CD14-positive monocyte (primary cell): Measurements from ENCODE around the gene LAMB1. TPM values are rescaled to one million over a fixed set of nuclear protein-coding genes. Genes with fewer than 3 reads are reported as not detected.

Experiments
- DNase-seq, 3 donors: peaks; one replicate each; pipeline ENCODE4 v3.0.0-alpha.2; 2011 to 2022
- H2AFZ ChIP-seq: 2 replicates; pipeline ENCODE4 v1.6.0; 2012; ENCODE audit warnings: mild to moderate bottlenecking, low read depth, low read length, inconsistent platforms; ENCODE audit not compliant: insufficient read depth, poor library complexity, severe bottlenecking
- H3K27ac ChIP-seq, 2 donors: 1 replicate in 1 of 2; 2 replicates in 1 of 2; pipeline ENCODE4 v1.5.1; 2012 to 2013; ENCODE audit warnings: low read length in 2 of 2, control low read depth in 1 of 2, inconsistent platforms in 1 of 2, low read depth in 1 of 2, mild to moderate bottlenecking in 1 of 2
- H3K27me3 ChIP-seq, 2 donors: one replicate each; pipeline versions ENCODE4 v1.6.0 to v1.6.1; 2011 to 2013; ENCODE audit warnings: low read length in 2 of 2; ENCODE audit not compliant: control insufficient read depth in 2 of 2, insufficient read depth in 2 of 2
- H3K36me3 ChIP-seq, 2 donors: replicated peaks in 1 of 2; 1 replicate in 1 of 2; 2 replicates in 1 of 2; pipeline versions ENCODE4 v1.5.1 to v1.6.1; 2012 to 2013; ENCODE audit warnings: low read length in 2 of 2, control low read depth in 1 of 2, inconsistent platforms in 1 of 2, mild to moderate bottlenecking in 1 of 2; ENCODE audit not compliant: insufficient read depth in 2 of 2, control insufficient read depth in 1 of 2
- H3K4me1 ChIP-seq, 2 donors: 1 replicate in 1 of 2; 2 replicates in 1 of 2; pipeline versions ENCODE4 v1.5.1 to v1.6.1; 2012 to 2013; ENCODE audit warnings: low read length in 2 of 2, control low read depth in 1 of 2, inconsistent platforms in 1 of 2, mild to moderate bottlenecking in 1 of 2, moderate library complexity in 1 of 2; ENCODE audit not compliant: insufficient read depth in 2 of 2, control insufficient read depth in 1 of 2
- H3K4me2 ChIP-seq: replicated peaks from 2 replicates; pipeline ENCODE3; 2012; ENCODE audit warnings: low read length, moderate library complexity, mild to moderate bottlenecking; ENCODE audit not compliant: poor library complexity, severe bottlenecking; ENCODE audit errors: extremely low read depth
- H3K4me3 ChIP-seq, 3 experiments: fragments of 200-600 bp in 1 of 3; sonication (generic) in 1 of 3; replicated peaks in 1 of 3; 1 replicate in 2 of 3; 2 replicates in 1 of 3; pipeline ENCODE4 v1.5.1; 2011 to 2013; ENCODE audit warnings: low read length in 3 of 3, mild to moderate bottlenecking in 3 of 3, control low read depth in 2 of 3, low read depth in 2 of 3, inconsistent platforms in 1 of 3, moderate library complexity in 1 of 3
- H3K79me2 ChIP-seq: 2 replicates; pipeline ENCODE4 v1.6.0; 2012; ENCODE audit warnings: mild to moderate bottlenecking, control low read depth, inconsistent platforms, low read length, moderate library complexity; ENCODE audit not compliant: insufficient read depth
- H3K9ac ChIP-seq: 2 replicates; pipeline ENCODE4 v1.6.0; 2017; ENCODE audit warnings: low read length, mild to moderate bottlenecking; ENCODE audit not compliant: insufficient read depth, poor library complexity, severe bottlenecking
- H3K9me3 ChIP-seq, 2 donors: replicated peaks in 1 of 2; 1 replicate in 1 of 2; 2 replicates in 1 of 2; pipeline versions ENCODE4 v1.5.1 to v1.6.1; 2012 to 2013; ENCODE audit warnings: low read length in 2 of 2, control low read depth in 1 of 2; ENCODE audit not compliant: control insufficient read depth in 1 of 2, insufficient read depth in 1 of 2
- H4K20me1 ChIP-seq: 2 replicates; pipeline ENCODE4 v1.6.0; 2012; ENCODE audit warnings: mild to moderate bottlenecking, low read length, control low read depth, moderate library complexity; ENCODE audit not compliant: insufficient read depth
- H3K27ac Mint-ChIP-seq, 7 donors: one replicate each; pipeline ENCODE4 v1.8.0; 2020; ENCODE audit warnings: mild to moderate bottlenecking in 7 of 7, mixed read lengths in 7 of 7, moderate library complexity in 6 of 7, inconsistent platforms in 2 of 7
- H3K27me3 Mint-ChIP-seq, 3 donors: one replicate each; pipeline ENCODE4 v1.8.0; 2021 to 2022; ENCODE audit warnings: low read depth in 3 of 3, mild to moderate bottlenecking in 3 of 3, mixed read lengths in 3 of 3, moderate library complexity in 3 of 3, inconsistent platforms in 1 of 3
- H3K36me3 Mint-ChIP-seq, 2 donors: one replicate each; pipeline ENCODE4 v1.8.0; 2020; ENCODE audit warnings: mixed read lengths in 2 of 2, inconsistent platforms in 1 of 2, mild to moderate bottlenecking in 1 of 2
- H3K4me1 Mint-ChIP-seq: one replicate; pipeline ENCODE4 v1.8.0; 2020; ENCODE audit warnings: mild to moderate bottlenecking, mixed read lengths
- H3K4me3 Mint-ChIP-seq, 2 donors: one replicate each; pipeline ENCODE4 v1.8.0; 2020; ENCODE audit warnings: mild to moderate bottlenecking in 2 of 2, mixed read lengths in 2 of 2, moderate library complexity in 1 of 2
- H3K9me3 Mint-ChIP-seq, 7 donors: one replicate each; pipeline ENCODE4 v1.8.0; 2020 to 2022; ENCODE audit warnings: mixed read lengths in 7 of 7, mild to moderate bottlenecking in 6 of 7, moderate library complexity in 6 of 7, inconsistent platforms in 2 of 7
- CTCF ChIP-seq: fragments of 200-600 bp; IDR thresholded peaks from one replicate; pipeline ENCODE4 v1.8.0; 2022; ENCODE audit warnings: antibody characterized with exemption, mild to moderate bottlenecking
- WGBS: methylation state at CpG from one replicate; pipeline ENCODE4 v1.1.5; 2013; ENCODE audit warnings: missing lambda C conversion rate; ENCODE audit not compliant: insufficient coverage; 5-methylcytosine and 5-hydroxymethylcytosine counted together
- intact Hi-C, 2 donors: fragments of 100-400 bp; cut with micrococcal nuclease; formaldehyde crosslinking; loops; one replicate each; pipeline versions ENCODE4 v1.15.0 to v1.15.1; 2023
- polyA plus RNA-seq, 3 donors: library from polyadenylated mRNA; depleted of rRNA in 1 of 3; unstranded in 2 of 3; stranded (reverse) in 1 of 3; fragments of 300-500 nt in 2 of 3; fragments of >200 nt in 1 of 3; fragmentation: Illumina TruSeq in 2 of 3; gene quantifications; 1 replicate in 2 of 3; 2 replicates in 1 of 3; pipeline ENCODE4 v1.2.3, GENCODE V29; 2012 to 2021

Gene LAMB1
- polyA plus RNA-seq, 3 donors: 0.42 TPM; not detected in 2

- Mint-ChIP-seq H3K9me3 (peaks cover 0 to 2% (median 0%) of the 10 kb centered on the region in 7 donors), H3K27ac (peak overlapping the region in 5 of 7 donors; percentile 3 to 66 (median 15)), H3K36me3 (peaks cover 62 to 70% of the 10 kb centered on the region in 2 donors), H3K4me1 (peaks cover 36% of the 10 kb centered on the region), H3K27me3 (no peaks in the 10 kb centered on the region), H3K4me3 (no peak overlapping the region)
- Histone ChIP-seq H3K36me3 (peaks cover 49 to 66% of the 10 kb centered on the region in 2 donors), H3K4me3 (no peak overlapping the region), H3K9ac (no peak overlapping the region), H3K79me2 (peaks cover 39% of the 10 kb centered on the region), H3K27me3 (no peaks in the 10 kb centered on the region), H3K27ac (peak overlapping the region in 1 of 2 donors; percentile 21), H3K4me2 (no peak overlapping the region), H4K20me1 (peaks cover 9% of the 10 kb centered on the region), H3K4me1 (peaks cover 22 to 36% of the 10 kb centered on the region in 2 donors), H3K9me3 (no peaks in the 10 kb centered on the region), H2AFZ (no peak overlapping the region)
- DNase-seq: no peak
- intact Hi-C loops: no loop called here
- WGBS: no CpG with 5 or more reads among the region's 2 CpGs
- no peak for TF ChIP-seq CTCF
These were observed 91.0 kb downstream of the LAMB1 start for GRCh38 chr7:107911981-107912380.

- H3K9me3 ChIP-seq: no peaks in the 10 kb centered on the region
- H3K4me2 ChIP-seq: no peak overlapping the region
- no peaks in the 10 kb centered on the region for H3K27me3 Mint-ChIP-seq
- peak overlapping the region in 2 of 7 donors; percentile 19 to 22 for H3K27ac Mint-ChIP-seq
- peaks cover 24 to 31% of the 10 kb centered on the region in 2 donors for H3K4me1 ChIP-seq
- peaks cover 0 to 2% (median 0%) of the 10 kb centered on the region in 7 donors for H3K9me3 Mint-ChIP-seq
- peaks cover 9% of the 10 kb centered on the region for H4K20me1 ChIP-seq
- DNase-seq: no peak
- no peak overlapping the region for H3K9ac ChIP-seq
- peaks cover 45% of the 10 kb centered on the region for H3K79me2 ChIP-seq
- peak overlapping the region in 1 of 2 donors; percentile 28 for H3K27ac ChIP-seq
- peaks cover 36% of the 10 kb centered on the region for H3K4me1 Mint-ChIP-seq
- no CpG with 5 or more reads among the region's 1 CpG for WGBS
- no peak overlapping the region for H3K4me3 Mint-ChIP-seq
- no peak overlapping the region for H3K4me3 ChIP-seq
- no peaks in the 10 kb centered on the region for H3K27me3 ChIP-seq
- H2AFZ ChIP-seq: no peak overlapping the region
- TF ChIP-seq CTCF: no peak
- intact Hi-C loops: no loop called here
- peaks cover 61 to 74% of the 10 kb centered on the region in 2 donors for H3K36me3 ChIP-seq
- H3K36me3 Mint-ChIP-seq: peaks cover 73 to 79% of the 10 kb centered on the region in 2 donors
These were observed 93.5 kb downstream of the LAMB1 start for GRCh38 chr7:107909445-107909844.
